Right atrium auricular region (tissue), 2 donors: Measurements from ENCODE around the gene KCNMA1. TPM values are rescaled to one million over a fixed set of nuclear protein-coding genes. Genes with fewer than 3 reads are reported as not detected.

ENCODE experiments used
- DNase-seq: peaks from one replicate; pipeline ENCODE4 v3.0.0-alpha.2; 2019; ENCODE audit warnings: low spot score
- H3K27ac ChIP-seq, 2 donors: fragments of 200-600 bp; sonication (generic); 1 replicate in 1 of 2; 2 replicates in 1 of 2; pipeline ENCODE4 v1.5.1; 2016 to 2019
- H3K27me3 ChIP-seq, 2 donors: fragments of 200-600 bp; sonication (generic); one replicate each; pipeline versions ENCODE4 v1.5.1 to v1.6.0; 2017 to 2019
- H3K36me3 ChIP-seq: fragments of 200-600 bp; sonication (generic); one replicate; pipeline ENCODE4 v1.5.1; 2016
- H3K4me1 ChIP-seq, 2 donors: fragments of 200-600 bp; sonication (generic); one replicate each; pipeline versions ENCODE4 v1.5.1 to v1.6.0; 2017 to 2019
- H3K4me3 ChIP-seq, 2 donors: fragments of 200-600 bp; sonication (generic); 1 replicate in 1 of 2; 2 replicates in 1 of 2; pipeline ENCODE4 v1.5.1; 2017 to 2019; ENCODE audit warnings: mild to moderate bottlenecking in 1 of 2, moderate library complexity in 1 of 2
- H3K9me3 ChIP-seq, 2 donors: fragments of 200-600 bp; sonication (generic); one replicate each; pipeline ENCODE4 v1.5.1; 2019
- CTCF ChIP-seq, 2 donors: fragments of 200-600 bp; sonication (generic); IDR thresholded peaks; one replicate each; pipeline ENCODE4 v1.5.1; 2019; ENCODE audit warnings: antibody characterized with exemption in 2 of 2
- total RNA-seq, 2 donors: library from RNA; depleted of rRNA; stranded (reverse); fragments of >200 nt; gene quantifications; one replicate each; pipeline ENCODE4 v1.1.0, GENCODE V29; 2016

The KCNMA1 gene
- total RNA-seq, 2 donors from 2014 or later, result 2.3 to 3.5 TPM

GRCh38 chr10:77386365-77386764 is 251.2 kb downstream of the KCNMA1 start:
- peaks cover 0 to 13% of the 10 kb centered on the region in 2 donors for H3K4me1 ChIP-seq
- DNase-seq, result no peak
- no peak for TF ChIP-seq CTCF (IDR thresholded peaks at IDR 0.05)
- no peaks in the 10 kb centered on the region for H3K9me3 ChIP-seq
- H3K36me3 ChIP-seq, result no peaks in the 10 kb centered on the region
- no peaks in the 10 kb centered on the region for H3K27me3 ChIP-seq
- no peak overlapping the region for H3K27ac ChIP-seq
- H3K4me3 ChIP-seq, result no peak overlapping the region

GRCh38 chr10:77385315-77385714 is 252.3 kb downstream of the KCNMA1 start:
- no peak overlapping the region for H3K4me3 ChIP-seq
- no peaks in the 10 kb centered on the region for H3K36me3 ChIP-seq
- no peak for TF ChIP-seq CTCF (IDR thresholded peaks at IDR 0.05)
- no peaks in the 10 kb centered on the region for H3K27me3 ChIP-seq
- no peaks in the 10 kb centered on the region for H3K9me3 ChIP-seq
- no peak for DNase-seq
- H3K4me1 ChIP-seq, result peaks cover 0 to 3% of the 10 kb centered on the region in 2 donors
- H3K27ac ChIP-seq, result no peak overlapping the region

GRCh38 chr10:77383861-77384553 is 253.6 kb downstream of the KCNMA1 start:
- DNase-seq, result no peak
- Histone ChIP-seq H3K9me3 (no peaks in the 10 kb centered on the region), H3K36me3 (no peaks in the 10 kb centered on the region), H3K27ac (no peak overlapping the region), H3K27me3 (no peaks in the 10 kb centered on the region), H3K4me3 (no peak overlapping the region), H3K4me1 (no peaks in the 10 kb centered on the region)
- TF ChIP-seq CTCF (IDR thresholded peaks at IDR 0.05), result no peak

- TF ChIP-seq CTCF (IDR thresholded peaks at IDR 0.05), result no peak
- DNase-seq, result no peak
- Histone ChIP-seq H3K36me3 (no peaks in the 10 kb centered on the region), H3K27ac (no peak overlapping the region), H3K4me3 (no peak overlapping the region), H3K27me3 (no peaks in the 10 kb centered on the region), H3K9me3 (no peaks in the 10 kb centered on the region), H3K4me1 (no peaks in the 10 kb centered on the region)
Observed at GRCh38 chr10:77381750-77382149, 255.9 kb downstream of the KCNMA1 start.

- Histone ChIP-seq H3K9me3 (no peaks in the 10 kb centered on the region), H3K27ac (no peak overlapping the region), H3K4me1 (no peaks in the 10 kb centered on the region), H3K36me3 (no peaks in the 10 kb centered on the region), H3K4me3 (no peak overlapping the region), H3K27me3 (no peaks in the 10 kb centered on the region)
- no peak for DNase-seq
- no peak for TF ChIP-seq CTCF (IDR thresholded peaks at IDR 0.05)
Observed at GRCh38 chr10:77380723-77381122, 256.9 kb downstream of the KCNMA1 start.

- Histone ChIP-seq H3K27ac (no peak overlapping the region), H3K36me3 (no peaks in the 10 kb centered on the region), H3K4me3 (no peak overlapping the region), H3K4me1 (no peaks in the 10 kb centered on the region), H3K27me3 (no peaks in the 10 kb centered on the region), H3K9me3 (no peaks in the 10 kb centered on the region)
- DNase-seq, result no peak
- no peak for TF ChIP-seq CTCF (IDR thresholded peaks at IDR 0.05)
Observed at GRCh38 chr10:77380191-77380590, 257.4 kb downstream of the KCNMA1 start.
